Measurements from ENCODE around the gene RAD21L1.

Gene RAD21L1

DNA sequence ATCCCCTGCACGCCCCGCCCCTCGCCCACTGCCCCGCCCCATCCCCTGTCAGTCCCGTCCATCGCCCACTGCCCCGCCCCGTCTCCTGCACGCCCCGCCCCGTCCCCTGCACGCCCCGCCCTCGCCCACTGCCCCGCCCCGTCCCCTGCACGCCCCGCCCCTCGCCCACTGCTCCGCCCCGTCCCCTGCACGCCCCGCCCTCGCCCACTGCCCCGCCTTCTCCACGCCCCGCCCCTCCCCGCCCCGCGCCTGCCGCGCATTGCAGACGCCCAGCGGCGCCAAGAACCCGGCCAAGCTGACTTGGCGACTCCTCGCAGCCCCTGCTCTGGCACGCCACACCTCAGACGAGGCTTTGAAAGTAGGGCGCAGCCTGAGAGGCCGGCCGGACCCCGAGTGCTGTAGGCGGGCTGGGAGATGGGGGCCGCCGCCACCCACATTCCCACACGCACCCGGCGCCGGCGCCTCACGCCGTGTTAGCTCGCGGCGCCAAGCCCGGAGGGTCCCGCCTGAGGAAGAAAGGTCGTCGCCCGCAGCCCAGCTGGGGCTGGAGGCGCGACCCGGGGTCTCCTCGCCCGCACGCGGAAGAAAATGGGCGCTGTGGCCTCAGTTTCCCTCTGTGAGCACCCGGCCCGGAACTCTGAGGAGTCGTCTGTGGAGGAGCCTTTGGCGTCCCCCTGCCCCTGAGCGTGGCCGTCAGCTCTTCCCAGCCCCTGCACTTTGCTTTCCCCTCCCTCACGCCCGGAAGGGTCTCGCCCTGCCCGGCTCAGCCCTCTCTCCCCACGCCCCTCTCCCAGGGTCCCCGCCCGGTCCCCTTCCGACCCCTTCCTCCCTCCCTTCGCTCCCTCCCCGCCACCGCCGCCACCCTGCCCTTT is at the start of gene RAD21L1:
Gene RAD21L1, plus strand, starts transcription at position 262 of the 872 bp plus-strand sequence. CDS start 2,410 bp downstream, outside the sequence.
- peak; percentile 73 for DNase-seq (ENCODE audit: low spot score)

DNA sequence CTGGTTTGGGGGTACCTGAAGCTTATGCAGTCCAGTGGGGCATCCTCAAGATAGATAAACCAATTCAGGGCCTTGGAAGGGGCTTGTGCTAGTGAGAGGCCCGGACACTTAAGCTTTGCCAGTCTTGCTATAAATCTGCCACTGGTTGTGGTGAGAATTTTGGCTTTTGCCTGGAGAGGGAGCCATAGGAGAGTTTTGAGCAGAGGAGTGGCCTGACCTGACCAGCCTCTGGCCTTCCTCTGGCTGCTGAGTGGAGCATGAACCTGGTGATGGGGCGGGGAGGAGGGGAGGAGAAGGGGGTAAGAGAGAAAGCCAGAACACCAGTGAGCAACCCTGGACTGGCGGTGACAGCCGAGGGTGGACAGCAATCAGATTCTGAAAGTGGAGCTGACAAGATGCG is 48.2 kb upstream of the RAD21L1 start:
- DNase-seq (ENCODE audit: low spot score), result no peak

- DNase-seq (ENCODE audit: low spot score), result no peak
Observed at GRCh38 chr20:1178103-1178502, 47.7 kb upstream of the RAD21L1 start.

GRCh38 chr20:1178623-1179022 is 47.2 kb upstream of the RAD21L1 start:
- DNase-seq (ENCODE audit: low spot score), result no peak

DNA sequence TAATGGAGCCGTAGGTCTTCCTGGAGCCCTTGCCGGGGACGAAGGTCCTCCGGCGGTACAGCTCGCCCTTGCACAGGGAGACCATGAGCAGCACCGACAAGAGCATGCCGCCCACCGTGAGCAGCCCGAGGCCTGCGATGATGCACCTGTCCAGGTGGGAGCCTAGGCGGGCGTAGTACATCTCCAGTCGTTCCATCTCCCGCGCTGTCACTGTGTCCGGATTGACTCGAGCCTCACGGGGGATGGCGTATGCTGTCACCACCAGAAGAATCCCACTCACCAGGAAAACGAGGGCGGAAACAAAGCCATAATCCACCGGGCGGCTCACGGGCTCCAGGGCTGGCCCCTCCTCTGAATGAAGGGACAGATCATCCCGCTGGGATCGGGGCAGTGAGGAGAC is 44.9 kb upstream of the RAD21L1 start:
- DNase-seq (ENCODE audit: low spot score), result no peak

GRCh38 chr20:1182106-1182505 is 43.7 kb upstream of the RAD21L1 start:
- no peak for DNase-seq (ENCODE audit: low spot score)

GRCh38 chr20:1183153-1183552 is 42.7 kb upstream of the RAD21L1 start:
- no peak for DNase-seq (ENCODE audit: low spot score)

GRCh38 chr20:1184260-1184637 is 41.6 kb upstream of the RAD21L1 start:
- no peak for DNase-seq (ENCODE audit: low spot score)

- no peak for DNase-seq (ENCODE audit: low spot score)
Observed at GRCh38 chr20:1184638-1185315, 41.1 kb upstream of the RAD21L1 start, which contains the start of gene TMEM74B. TSS of gene TMEM74B (minus strand) at chr20:1184981. CDS start at chr20:1183801, 1,180 bp downstream.

- DNase-seq (ENCODE audit: low spot score), result no peak
Observed at GRCh38 chr20:1185316-1185741, 40.5 kb upstream of the RAD21L1 start.

- DNase-seq (ENCODE audit: low spot score), result peak; percentile 17
Observed at GRCh38 chr20:1185790-1186334, 40.0 kb upstream of the RAD21L1 start.

- DNase-seq (ENCODE audit: low spot score), result no peak
Observed at GRCh38 chr20:1186367-1186991, 39.4 kb upstream of the RAD21L1 start.

DNA sequence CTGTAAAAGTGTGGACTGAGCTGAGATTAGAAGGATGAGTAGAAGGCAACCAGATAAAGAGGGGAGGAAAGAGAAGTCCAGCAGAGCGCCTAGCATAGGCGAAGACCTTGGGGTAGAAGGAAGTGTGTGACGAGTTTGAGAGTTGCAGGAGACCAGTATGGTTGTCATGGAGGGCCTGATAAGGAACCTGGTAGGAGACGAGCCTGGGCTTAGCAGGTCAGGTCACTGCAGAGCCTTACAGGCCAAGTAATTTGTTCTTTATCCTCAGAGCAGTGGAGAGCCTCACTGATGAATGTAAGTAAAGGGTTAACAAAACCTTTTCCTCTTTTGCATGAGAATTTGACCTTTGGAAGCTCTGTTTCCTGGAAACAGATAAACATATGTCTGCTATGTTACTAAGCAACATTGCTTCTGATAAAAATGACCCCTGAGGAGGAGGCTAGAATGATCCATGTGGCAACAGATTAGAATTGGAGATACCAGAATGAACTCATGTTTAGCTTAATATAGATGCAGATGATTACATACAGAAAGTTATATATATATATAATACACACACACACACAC is 38.2 kb upstream of the RAD21L1 start:
- no peak for DNase-seq (ENCODE audit: low spot score)

GRCh38 chr20:1188347-1188746 is 37.5 kb upstream of the RAD21L1 start:
- no peak for DNase-seq (ENCODE audit: low spot score)

DNA sequence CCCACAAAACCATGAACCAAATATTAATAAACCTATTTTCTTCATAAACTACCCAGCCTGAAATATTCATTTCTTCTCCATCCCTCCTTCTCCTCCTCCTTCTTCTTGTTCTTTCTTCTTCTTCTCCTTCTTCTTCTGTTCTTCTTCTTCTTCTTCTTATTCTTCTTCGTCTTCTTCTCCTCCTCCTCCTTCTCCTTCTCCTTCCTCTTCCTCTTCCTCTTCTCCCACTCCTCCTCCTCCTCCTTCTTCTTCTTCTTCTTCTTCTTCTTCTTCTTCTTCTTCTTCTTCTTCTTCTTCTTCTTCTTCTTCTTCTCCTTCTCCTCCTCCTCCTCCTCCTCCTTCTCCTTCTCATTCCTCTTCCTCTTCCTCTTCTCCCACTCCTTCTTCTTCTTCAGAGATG is 36.0 kb upstream of the RAD21L1 start:
- DNase-seq (ENCODE audit: low spot score), result no peak

DNA sequence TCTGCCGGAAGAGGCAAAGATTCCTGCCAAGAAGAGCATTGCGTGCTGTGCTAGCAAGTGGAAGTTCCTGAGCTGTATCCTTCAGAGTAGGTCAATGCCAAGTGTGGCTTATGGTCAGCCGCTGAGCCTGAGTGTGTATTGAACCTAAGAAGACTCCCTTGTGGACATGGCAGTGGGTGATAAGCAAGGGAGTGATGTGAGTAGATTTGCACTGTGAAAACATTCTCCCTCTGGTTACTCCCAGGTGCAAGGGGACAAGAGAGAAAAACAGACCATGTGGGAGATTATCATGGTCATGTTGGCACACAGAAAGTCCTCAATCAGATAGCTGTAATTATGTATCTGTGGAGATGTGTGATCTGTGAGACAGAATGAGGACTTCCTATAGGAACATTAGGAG is 35.0 kb upstream of the RAD21L1 start:
- no peak for DNase-seq (ENCODE audit: low spot score)

- DNase-seq (ENCODE audit: low spot score), result no peak
Observed at GRCh38 chr20:1191299-1191698, 34.5 kb upstream of the RAD21L1 start.

- DNase-seq (ENCODE audit: low spot score), result no peak
Observed at GRCh38 chr20:1195226-1195625, 30.6 kb upstream of the RAD21L1 start.

DNA sequence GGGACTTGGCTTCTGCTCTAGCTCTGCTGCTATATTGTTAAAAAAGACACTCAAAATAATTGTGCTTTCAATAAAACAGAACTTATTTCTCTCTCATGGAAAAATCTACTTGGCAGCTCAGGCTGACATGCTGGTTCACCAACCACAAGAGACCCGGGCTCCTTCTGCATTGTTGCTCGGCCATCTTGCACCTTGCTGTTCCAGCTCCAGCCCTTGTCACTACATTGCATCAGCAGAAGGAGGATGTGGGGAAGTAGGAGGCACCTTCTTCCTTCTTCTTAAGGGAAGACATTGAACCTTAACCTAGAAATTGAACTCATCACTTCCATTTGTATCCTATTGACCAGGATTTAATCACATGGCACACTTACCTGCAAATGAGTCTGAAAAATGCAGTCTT is 29.2 kb upstream of the RAD21L1 start:
- no peak for DNase-seq (ENCODE audit: low spot score)

DNA sequence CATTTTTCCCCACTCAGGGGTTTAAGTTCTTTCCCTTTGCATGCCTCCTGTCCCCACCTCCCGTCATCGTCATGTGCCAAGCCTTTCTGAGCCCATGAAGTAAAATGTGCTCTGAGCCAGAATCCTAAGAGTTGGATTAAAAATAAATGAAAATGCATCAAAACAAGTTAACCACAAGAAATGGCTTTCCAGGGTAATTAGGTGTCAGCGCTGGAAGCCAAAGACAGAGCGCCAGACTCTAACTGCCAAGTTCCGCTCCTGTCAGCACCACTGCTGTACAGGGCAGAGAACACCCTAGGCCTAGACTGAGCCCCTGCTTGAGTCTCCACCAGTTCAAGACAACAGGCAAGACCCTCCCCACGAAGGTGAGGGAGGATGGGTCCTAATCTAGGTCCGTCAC is 28.0 kb upstream of the RAD21L1 start:
- no peak for DNase-seq (ENCODE audit: low spot score)

DNA sequence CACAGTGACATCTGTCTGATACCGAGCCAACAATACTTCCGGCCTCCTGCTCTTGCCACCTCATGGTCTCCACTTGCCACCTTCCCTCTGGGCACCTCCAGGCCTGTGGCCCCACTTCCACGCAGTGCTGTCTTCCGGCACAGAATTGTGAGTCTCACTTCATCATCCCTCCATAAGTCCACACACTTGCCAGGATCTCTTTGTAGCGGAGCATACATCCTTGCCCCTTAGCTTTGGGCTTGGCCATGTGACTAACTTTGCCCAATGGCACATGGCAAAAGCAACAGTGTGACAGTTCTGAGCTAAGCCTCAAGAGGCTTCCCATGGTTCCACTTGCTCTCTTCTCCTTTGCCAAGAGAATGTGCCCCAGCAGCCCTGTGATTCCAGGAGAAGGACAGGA is 27.1 kb upstream of the RAD21L1 start:
- DNase-seq (ENCODE audit: low spot score), result no peak

- DNase-seq (ENCODE audit: low spot score), result no peak
Observed at GRCh38 chr20:1199212-1199873, 26.5 kb upstream of the RAD21L1 start.

All from CD4-positive, alpha-beta T cell treated with Interleukin-2 at 100 ng/mL for 4 hours (primary cell).